Daoy (cell line): ENCODE data around the gene EXOSC9. TPM values are rescaled to one million over a fixed set of nuclear protein-coding genes. Genes with fewer than 3 reads are reported as not detected.
"Not testable (repeated sequence)": the region's sequence is repeated elsewhere in the genome, so short reads cannot be mapped to it uniquely, and the experiment has no call there.

Source experiments
- DNase-seq: peaks from one replicate; pipeline ENCODE4 v3.0.0-alpha.2; 2015; ENCODE audit warnings: low read depth
- total RNA-seq: library from RNA; depleted of rRNA; stranded (reverse); fragments of >200 nt; shearing (Covaris generic); gene quantifications from 2 replicates; pipeline ENCODE4 v1.2.3, GENCODE V29; 2014; rRNA removed

EXOSC9 gene
- total RNA-seq = 71.6 and 73.5 TPM in 2 replicates

GRCh38 chr4:121800961-121801714, at the start of gene EXOSC9:
Gene EXOSC9 (plus strand): TSS chr4:121801323. CDS start chr4:121801425, 102 bp downstream.
- DNase-seq = peak; percentile 89

GRCh38 chr4:121752142-121752541, 49.0 kb upstream of the EXOSC9 start:
- DNase-seq = not testable (repeated sequence)

- no peak for DNase-seq
These were observed 42.1 kb upstream of the EXOSC9 start for GRCh38 chr4:121758925-121759568.

GRCh38 chr4:121760205-121760604, 40.9 kb upstream of the EXOSC9 start:
- no peak for DNase-seq

GRCh38 chr4:121764303-121764701, 36.8 kb upstream of the EXOSC9 start:
- DNase-seq = no peak

GRCh38 chr4:121764702-121765367, 36.3 kb upstream of the EXOSC9 start, which contains the start of gene SMIM43:
Gene SMIM43 (minus strand): TSS chr4:121765164. CDS start chr4:121765105, 59 bp downstream.
- no peak for DNase-seq

GRCh38 chr4:121765368-121765705, 35.8 kb upstream of the EXOSC9 start:
- no peak for DNase-seq

- no peak for DNase-seq
These were observed 35.1 kb upstream of the EXOSC9 start for GRCh38 chr4:121765971-121766538.

- DNase-seq = no peak
These were observed 34.0 kb upstream of the EXOSC9 start for GRCh38 chr4:121767166-121767565.

GRCh38 chr4:121769341-121769740, 31.8 kb upstream of the EXOSC9 start:
- no peak for DNase-seq

GRCh38 chr4:121771869-121772268, 29.3 kb upstream of the EXOSC9 start:
- no peak for DNase-seq

- DNase-seq = no peak
These were observed 27.2 kb upstream of the EXOSC9 start for GRCh38 chr4:121773883-121774282.

GRCh38 chr4:121776610-121777401, 24.3 kb upstream of the EXOSC9 start:
- DNase-seq = no peak

- peak; percentile 15 for DNase-seq
These were observed 23.5 kb upstream of the EXOSC9 start for GRCh38 chr4:121777625-121778024.

- DNase-seq = no peak
These were observed 22.0 kb upstream of the EXOSC9 start for GRCh38 chr4:121778991-121779628.

- DNase-seq = no peak
These were observed 17.9 kb upstream of the EXOSC9 start for GRCh38 chr4:121783210-121783609.

GRCh38 chr4:121784401-121784800, 16.7 kb upstream of the EXOSC9 start:
- no peak for DNase-seq

- peak; percentile 70 for DNase-seq
These were observed 16.1 kb upstream of the EXOSC9 start for GRCh38 chr4:121784975-121785374.

- no peak for DNase-seq
These were observed 15.6 kb upstream of the EXOSC9 start for GRCh38 chr4:121785479-121785878.

GRCh38 chr4:121786221-121786620, 14.9 kb upstream of the EXOSC9 start:
- DNase-seq = no peak

- no peak for DNase-seq
These were observed 12.2 kb upstream of the EXOSC9 start for GRCh38 chr4:121788896-121789295.
